ENCODE measurements around the gene UCHL3. TPM values are rescaled to one million over a fixed set of nuclear protein-coding genes. Genes with fewer than 3 reads are reported as not detected.

Gene UCHL3
- total and polyA plus RNA-seq, 2 donors (not counting 3 experiments of a cell fraction or from before 2014, with no cell fraction given) = 31.3 to 46.8 TPM

GRCh38 chr13:75617230-75617629, 67.6 kb downstream of the UCHL3 start:
- Histone ChIP-seq H3K4me1 (ENCODE audit: control insufficient read depth, extremely low read depth, insufficient read depth, low read length) (peaks cover 8% of the 10 kb centered on the region), H3K9me3 (replicated peaks; ENCODE audit: control insufficient read depth, insufficient read depth, low read length) (no peaks in the 10 kb centered on the region), H3K27me3 (ENCODE audit: control insufficient read depth in 2 of 2, insufficient read depth in 2 of 2, low read length in 2 of 2) (no peaks in the 10 kb centered on the region), H3K36me3 (ENCODE audit: control insufficient read depth in 2 of 2, extremely low read depth in 1 of 2, insufficient read depth in 2 of 2, low read length in 2 of 2) (no peaks in the 10 kb centered on the region), H3K79me2 (ENCODE audit: control insufficient read depth, insufficient read depth, low read length) (no peaks in the 10 kb centered on the region), H3K4me2 (ENCODE audit: insufficient read depth, low read length) (no peak overlapping the region), H3K9ac (replicated peaks; ENCODE audit: extremely low read depth, insufficient read depth, low read length) (no peak overlapping the region), H4K20me1 (replicated peaks; ENCODE audit: control insufficient read depth, extremely low read depth, insufficient read depth, low read length) (no peaks in the 10 kb centered on the region), H3K4me3 (replicated peaks in 1 of 3; ENCODE audit: insufficient read depth in 1 of 3, low read depth in 1 of 3, low read length in 3 of 3) (no peak overlapping the region), H2AFZ (ENCODE audit: low read depth, low read length) (no peak overlapping the region), H3K9me1 (replicated peaks; ENCODE audit: control insufficient read depth, extremely low read depth, insufficient read depth, low read length) (no peaks in the 10 kb centered on the region), H3K27ac (ENCODE audit: insufficient read depth, low read depth, low read length) (no peak overlapping the region)
- FAIRE-seq = no peak
- CTCF ChIA-PET = no interaction called here
- POLR2A ChIA-PET = no interaction called here
- dilution Hi-C loops (cut with MboI; ENCODE audit: extremely low pct_ligation_motif_present, low sequenced_read_pairs) = no loop called here
- intact Hi-C loops (cut with micrococcal nuclease) = no loop called here
- DNase-seq (ENCODE audit: low read depth, low spot score) = no peak
- BruUV-seq (replicated peaks) = no TSS peak
- no peak for TF ChIP-seq POLR2AphosphoS5 (IDR thresholded peaks at IDR 0.05; ENCODE audit: insufficient read depth, low read depth, low read length)
- TF ChIP-seq EZH2 (IDR thresholded peaks at IDR 0.05; ENCODE audit: borderline replicate concordance, low read depth, low read length, severe bottlenecking) = no peak
- no peak for TF ChIP-seq GATA2 (IDR thresholded peaks at IDR 0.05; ENCODE audit: insufficient read depth, insufficient read length, low read depth, low read length)
- TF ChIP-seq MYC (IDR thresholded peaks at IDR 0.05; ENCODE audit: low read depth, low read length) = no peak

DNA sequence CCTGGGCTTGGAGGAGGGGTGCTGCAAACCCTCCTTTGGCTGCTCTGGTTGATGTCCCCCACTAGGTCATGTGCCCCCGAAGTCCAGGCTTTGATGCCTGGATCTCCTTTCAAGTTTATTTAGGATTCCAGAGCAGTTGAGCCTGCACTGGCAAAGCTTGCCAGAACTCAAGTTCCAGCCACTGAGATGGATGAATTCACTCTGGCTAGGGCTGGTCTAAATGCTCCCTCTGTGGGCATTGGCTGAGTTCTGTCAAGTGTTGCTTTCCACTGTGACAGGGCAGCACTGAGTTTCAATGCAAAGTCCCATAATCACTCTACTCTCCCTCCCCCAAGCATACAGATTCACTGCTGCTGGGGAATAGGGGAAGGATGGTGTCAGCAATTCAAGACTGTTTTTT, 68.7 kb downstream of the UCHL3 start:
- dilution Hi-C loops (cut with MboI; ENCODE audit: extremely low pct_ligation_motif_present, low sequenced_read_pairs) = no loop called here
- no TSS peak for BruUV-seq (replicated peaks)
- TF ChIP-seq EZH2 (IDR thresholded peaks at IDR 0.05; ENCODE audit: borderline replicate concordance, low read depth, low read length, severe bottlenecking) = no peak
- TF ChIP-seq POLR2A (IDR thresholded peaks at IDR 0.05; ENCODE audit: low read depth, low read length) = no peak
- TF ChIP-seq MYC (IDR thresholded peaks at IDR 0.05; ENCODE audit: low read depth, low read length) = no peak
- TF ChIP-seq JUN (IDR thresholded peaks at IDR 0.05; ENCODE audit: borderline replicate concordance, insufficient read depth, insufficient read length, low read depth) = no peak
- no peak for TF ChIP-seq GATA2 (IDR thresholded peaks at IDR 0.05; ENCODE audit: insufficient read depth, insufficient read length, low read depth, low read length)
- no peak for TF ChIP-seq POLR2AphosphoS5 (IDR thresholded peaks at IDR 0.05; ENCODE audit: insufficient read depth, low read depth, low read length)
- Histone ChIP-seq H2AFZ (ENCODE audit: low read depth, low read length) (no peak overlapping the region), H4K20me1 (replicated peaks; ENCODE audit: control insufficient read depth, extremely low read depth, insufficient read depth, low read length) (no peaks in the 10 kb centered on the region), H3K9ac (replicated peaks; ENCODE audit: extremely low read depth, insufficient read depth, low read length) (no peak overlapping the region), H3K4me2 (ENCODE audit: insufficient read depth, low read length) (no peak overlapping the region), H3K27me3 (ENCODE audit: control insufficient read depth in 2 of 2, insufficient read depth in 2 of 2, low read length in 2 of 2) (no peaks in the 10 kb centered on the region), H3K9me1 (replicated peaks; ENCODE audit: control insufficient read depth, extremely low read depth, insufficient read depth, low read length) (no peaks in the 10 kb centered on the region), H3K27ac (ENCODE audit: insufficient read depth, low read depth, low read length) (no peak overlapping the region), H3K9me3 (replicated peaks; ENCODE audit: control insufficient read depth, insufficient read depth, low read length) (no peaks in the 10 kb centered on the region), H3K4me3 (replicated peaks in 1 of 3; ENCODE audit: insufficient read depth in 1 of 3, low read depth in 1 of 3, low read length in 3 of 3) (no peak overlapping the region), H3K36me3 (ENCODE audit: control insufficient read depth in 2 of 2, extremely low read depth in 1 of 2, insufficient read depth in 2 of 2, low read length in 2 of 2) (no peaks in the 10 kb centered on the region), H3K4me1 (ENCODE audit: control insufficient read depth, extremely low read depth, insufficient read depth, low read length) (peaks cover 8% of the 10 kb centered on the region), H3K79me2 (ENCODE audit: control insufficient read depth, insufficient read depth, low read length) (no peaks in the 10 kb centered on the region)
- POLR2A ChIA-PET = no interaction called here
- FAIRE-seq (no peak), DNase-seq (ENCODE audit: low read depth, low spot score) (no peak)
- CTCF ChIA-PET = no interaction called here
- intact Hi-C loops (cut with micrococcal nuclease) = no loop called here
